ENCODE measurements around the gene PAWR.

- TF ChIP-seq JUNB (IDR thresholded peaks at IDR 0.05) (no peak), CTCF (IDR thresholded peaks at IDR 0.05) (no peak), JUN (IDR thresholded peaks at IDR 0.05) (no peak; a peak in 1 of 5 replicates), POLR2A (IDR thresholded peaks at IDR 0.05; ENCODE audit: low read length) (no peak)
Measured at GRCh38 chr12:79691511-79692248, 916 bp upstream of the PAWR start.
